HEK293 (cell line): ENCODE results near the gene FMN1.

Experiments used
- CTCF ChIA-PET: fragments of 350-600 bp; formaldehyde crosslinking; extraction: SDS; loops from one replicate; lab custom pipeline; 2021; ENCODE audit warnings: antibody characterized with exemption; lab: Yijun Ruan, JAX
- POLR2A ChIA-PET: fragments of 300-600 bp; formaldehyde crosslinking; extraction: SDS; loops from one replicate; lab custom pipeline; 2020; ENCODE audit warnings: antibody characterized with exemption, inconsistent platforms; lab: Yijun Ruan, JAX
- H3K27ac ChIP-seq: fragments of 200-500 bp; sonication (Bioruptor generic); 2 replicates; pipeline ENCODE4 v1.5.1; 2014; ENCODE audit warnings: low read depth, low read length, control low read depth, inconsistent platforms; ENCODE audit errors: extremely low read depth
- H3K36me3 ChIP-seq, 2 experiments: fragments of 200-500 bp in 1 of 2; sonication (Bioruptor generic) in 1 of 2; 1 replicate in 1 of 2; 2 replicates in 1 of 2; pipeline ENCODE4 v1.5.1; 2014 to 2017; ENCODE audit warnings: inconsistent platforms in 2 of 2, low read length in 2 of 2; ENCODE audit not compliant: control insufficient read depth in 2 of 2, insufficient read depth in 1 of 2
- H3K4me1 ChIP-seq: fragments of 200-500 bp; sonication (Bioruptor generic); 2 replicates; pipeline ENCODE4 v1.5.1; 2014; ENCODE audit warnings: mild to moderate bottlenecking, low read length, inconsistent platforms; ENCODE audit not compliant: control insufficient read depth, insufficient read depth
- H3K4me3 ChIP-seq: 2 replicates; pipeline ENCODE4 v1.5.1; 2011; ENCODE audit warnings: low read depth, mild to moderate bottlenecking, control low read depth, low read length, moderate library complexity
- H3K9me3 ChIP-seq: fragments of 200-500 bp; sonication (Bioruptor generic); 2 replicates; pipeline ENCODE4 v1.5.1; 2014; ENCODE audit warnings: low read depth, low read length, inconsistent platforms; ENCODE audit not compliant: control insufficient read depth, insufficient read depth
- BCL11A ChIP-seq: fragments of 450-650 bp; formaldehyde crosslinking; IDR thresholded peaks from 2 replicates; pipeline ENCODE4 v1.5.1; 2016; ENCODE audit warnings: low read depth, missing biosample characterization, missing genetic modification characterization
- GLIS1 ChIP-seq: fragments of 450-650 bp; formaldehyde crosslinking; IDR thresholded peaks from 2 replicates; pipeline ENCODE4 v1.5.1; 2016; ENCODE audit warnings: missing biosample characterization, missing genetic modification characterization
- KLF7 ChIP-seq: fragments of 450-650 bp; formaldehyde crosslinking; IDR thresholded peaks from 2 replicates; pipeline ENCODE4 v1.5.1; 2016; ENCODE audit warnings: missing biosample characterization, missing genetic modification characterization, borderline replicate concordance
- MZF1 ChIP-seq: fragments of 450-650 bp; formaldehyde crosslinking; IDR thresholded peaks from 2 replicates; pipeline ENCODE4 v1.5.1; 2017; ENCODE audit warnings: missing biosample characterization, missing genetic modification characterization, borderline replicate concordance
- SCRT2 ChIP-seq: fragments of 450-650 bp; formaldehyde crosslinking; IDR thresholded peaks from 2 replicates; pipeline ENCODE4 v1.5.1; 2016; ENCODE audit warnings: missing biosample characterization, missing genetic modification characterization
- WT1 ChIP-seq: fragments of 450-650 bp; formaldehyde crosslinking; IDR thresholded peaks from 2 replicates; pipeline ENCODE4 v1.5.1; 2016; ENCODE audit warnings: missing biosample characterization, missing genetic modification characterization
- ZFHX2 ChIP-seq: fragments of 450-650 bp; formaldehyde crosslinking; conservative IDR thresholded peaks from 2 replicates; pipeline ENCODE4 v1.5.1; 2016; ENCODE audit warnings: missing biosample characterization, missing genetic modification characterization
- ZFP37 ChIP-seq: fragments of 450-650 bp; formaldehyde crosslinking; IDR thresholded peaks from 2 replicates; pipeline ENCODE4 v1.5.1; 2016; ENCODE audit warnings: missing biosample characterization, missing genetic modification characterization
- ZFP69B ChIP-seq: fragments of 450-650 bp; formaldehyde crosslinking; IDR thresholded peaks from 2 replicates; pipeline ENCODE4 v1.5.1; 2016; ENCODE audit warnings: missing biosample characterization, missing genetic modification characterization
- ZNF114 ChIP-seq: fragments of 450-650 bp; formaldehyde crosslinking; IDR thresholded peaks from 2 replicates; pipeline ENCODE4 v1.5.0; 2017; ENCODE audit warnings: missing biosample characterization, missing genetic modification characterization
- ZNF155 ChIP-seq: fragments of 450-650 bp; formaldehyde crosslinking; IDR thresholded peaks from 2 replicates; pipeline ENCODE4 v1.5.1; 2016; ENCODE audit warnings: missing biosample characterization, missing genetic modification characterization
- ZNF169 ChIP-seq: fragments of 450-650 bp; formaldehyde crosslinking; IDR thresholded peaks from 2 replicates; pipeline ENCODE4 v1.5.1; 2016; ENCODE audit warnings: missing biosample characterization, missing genetic modification characterization
- ZNF18 ChIP-seq: fragments of 450-650 bp; formaldehyde crosslinking; IDR thresholded peaks from 2 replicates; pipeline ENCODE4 v1.5.1; 2016; ENCODE audit warnings: missing biosample characterization, missing genetic modification characterization
- ZNF214 ChIP-seq: fragments of 450-650 bp; formaldehyde crosslinking; IDR thresholded peaks from 2 replicates; pipeline ENCODE4 v1.5.1; 2017; ENCODE audit warnings: missing biosample characterization, mild to moderate bottlenecking, missing genetic modification characterization, borderline replicate concordance
- ZNF24 ChIP-seq: fragments of 450-650 bp; formaldehyde crosslinking; IDR thresholded peaks from 2 replicates; pipeline ENCODE4 v1.5.1; 2016; ENCODE audit warnings: missing biosample characterization, missing genetic modification characterization
- ZNF311 ChIP-seq: fragments of 450-650 bp; formaldehyde crosslinking; IDR thresholded peaks from 2 replicates; pipeline ENCODE4 v1.5.1; 2017; ENCODE audit warnings: missing biosample characterization, missing genetic modification characterization, borderline replicate concordance
- ZNF350 ChIP-seq: fragments of 450-650 bp; formaldehyde crosslinking; IDR thresholded peaks from 2 replicates; pipeline ENCODE4 v1.5.0; 2017; ENCODE audit warnings: missing biosample characterization, mild to moderate bottlenecking, missing genetic modification characterization
- ZNF391 ChIP-seq: fragments of 450-650 bp; formaldehyde crosslinking; IDR thresholded peaks from 2 replicates; pipeline ENCODE4 v1.5.1; 2016; ENCODE audit warnings: low read depth, missing biosample characterization, missing genetic modification characterization, borderline replicate concordance
- ZNF521 ChIP-seq: fragments of 450-650 bp; formaldehyde crosslinking; IDR thresholded peaks from 2 replicates; pipeline ENCODE4 v1.5.1; 2017; ENCODE audit warnings: missing biosample characterization, mild to moderate bottlenecking, missing genetic modification characterization
- ZNF555 ChIP-seq: fragments of 450-650 bp; formaldehyde crosslinking; conservative IDR thresholded peaks from 2 replicates; pipeline ENCODE4 v1.5.1; 2017; ENCODE audit warnings: missing biosample characterization, mild to moderate bottlenecking, missing genetic modification characterization, inconsistent platforms
- ZNF600 ChIP-seq: fragments of 450-650 bp; formaldehyde crosslinking; IDR thresholded peaks from 2 replicates; pipeline ENCODE4 v1.5.1; 2016; ENCODE audit warnings: missing biosample characterization, missing genetic modification characterization
- ZNF623 ChIP-seq: fragments of 450-650 bp; formaldehyde crosslinking; IDR thresholded peaks from 2 replicates; pipeline ENCODE4 v1.5.1; 2016; ENCODE audit warnings: missing biosample characterization, missing genetic modification characterization
- ZNF626 ChIP-seq: fragments of 450-650 bp; sonication (Bioruptor Pico); formaldehyde crosslinking; IDR thresholded peaks from 2 replicates; pipeline ENCODE4 v1.5.1; 2018; ENCODE audit warnings: missing biosample characterization, missing genetic modification characterization, inconsistent platforms
- ZNF792 ChIP-seq: fragments of 450-650 bp; formaldehyde crosslinking; IDR thresholded peaks from 2 replicates; pipeline ENCODE4 v1.5.1; 2016; ENCODE audit warnings: missing biosample characterization, missing genetic modification characterization
- ZNF843 ChIP-seq: fragments of 450-650 bp; formaldehyde crosslinking; IDR thresholded peaks from 2 replicates; pipeline ENCODE4 v1.5.1; 2016; ENCODE audit warnings: missing biosample characterization, missing genetic modification characterization
- TF ChIP-seq, protein P1 (sequence below): fragments of 450-650 bp; formaldehyde crosslinking; IDR thresholded peaks from 2 replicates; pipeline ENCODE4 v1.5.1; 2016; ENCODE audit warnings: missing biosample characterization, missing genetic modification characterization

The FMN1 gene

DNA sequence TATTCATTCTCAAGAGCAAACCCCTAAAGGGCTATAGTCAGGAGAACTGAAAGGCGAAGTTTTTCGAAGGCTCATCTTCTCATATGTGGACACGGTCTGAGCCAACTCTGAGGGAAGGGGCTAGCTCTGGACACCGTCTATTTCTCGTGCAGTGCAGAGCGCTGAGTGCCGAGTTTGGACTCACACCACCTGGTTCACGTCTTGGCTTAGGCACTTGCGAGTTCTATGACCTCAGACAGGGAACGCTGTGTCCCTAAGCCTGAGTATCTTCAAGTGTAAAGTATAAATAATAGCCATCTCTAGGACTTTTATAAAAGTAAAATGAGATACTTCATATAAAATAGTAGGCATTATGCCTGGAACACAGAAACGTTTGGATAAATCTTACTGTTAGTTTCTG lies 223.7 kb downstream of the FMN1 start:
- no peaks in the 10 kb centered on the region for H3K9me3 ChIP-seq
- no peak overlapping the region for H3K27ac ChIP-seq
- H3K36me3 ChIP-seq = no peaks in the 10 kb centered on the region
- H3K4me3 ChIP-seq = no peak overlapping the region
- CTCF ChIA-PET = interaction anchor here (0.6 to 1.1 kb wide), 2 partner anchors 13 to 128 kb away, joined by 3 read pairs; no protein-coding TSS in a partner anchor
- TF ChIP-seq ZNF623 (tag by site-specific recombination) (no peak), ZNF600 (tag by site-specific recombination) (no peak), ZNF18 (tag by site-specific recombination) (no peak), SCRT2 (tag by site-specific recombination) (no peak), GLIS1 (tag by site-specific recombination) (no peak), ZFHX2 (no peak), WT1 (no peak), ZNF311 (tag by site-specific recombination) (no peak), ZFP69B (no peak), ZNF626 (tag by site-specific recombination) (no peak), ZNF155 (tag by site-specific recombination) (no peak), MZF1 (tag by site-specific recombination) (no peak), ZNF214 (no peak), ZNF792 (tag by site-specific recombination) (no peak)
- TF ChIP-seq, all 188 proteins: peak for 0
- POLR2A ChIA-PET = no interaction called here
- H3K4me1 ChIP-seq = no peaks in the 10 kb centered on the region

- Histone ChIP-seq H3K36me3 (no peaks in the 10 kb centered on the region), H3K9me3 (no peaks in the 10 kb centered on the region), H3K4me3 (no peak overlapping the region), H3K27ac (no peak overlapping the region), H3K4me1 (no peaks in the 10 kb centered on the region)
- no peak for TF ChIP-seq BCL11A (tag by site-specific recombination)
- no peak for TF ChIP-seq ZNF843
- no peak for TF ChIP-seq ZNF24 (tag by site-specific recombination)
- no peak for TF ChIP-seq WT1
- no peak for TF ChIP-seq ZNF114
- no peak for TF ChIP-seq ZFP37 (tag by site-specific recombination)
- TF ChIP-seq ZNF792 (tag by site-specific recombination) = no peak
- no peak for TF ChIP-seq KLF7 (tag by site-specific recombination)
- no peak for TF ChIP-seq ZNF555
- no peak for TF ChIP-seq ZNF169
- TF ChIP-seq, protein P1, sequence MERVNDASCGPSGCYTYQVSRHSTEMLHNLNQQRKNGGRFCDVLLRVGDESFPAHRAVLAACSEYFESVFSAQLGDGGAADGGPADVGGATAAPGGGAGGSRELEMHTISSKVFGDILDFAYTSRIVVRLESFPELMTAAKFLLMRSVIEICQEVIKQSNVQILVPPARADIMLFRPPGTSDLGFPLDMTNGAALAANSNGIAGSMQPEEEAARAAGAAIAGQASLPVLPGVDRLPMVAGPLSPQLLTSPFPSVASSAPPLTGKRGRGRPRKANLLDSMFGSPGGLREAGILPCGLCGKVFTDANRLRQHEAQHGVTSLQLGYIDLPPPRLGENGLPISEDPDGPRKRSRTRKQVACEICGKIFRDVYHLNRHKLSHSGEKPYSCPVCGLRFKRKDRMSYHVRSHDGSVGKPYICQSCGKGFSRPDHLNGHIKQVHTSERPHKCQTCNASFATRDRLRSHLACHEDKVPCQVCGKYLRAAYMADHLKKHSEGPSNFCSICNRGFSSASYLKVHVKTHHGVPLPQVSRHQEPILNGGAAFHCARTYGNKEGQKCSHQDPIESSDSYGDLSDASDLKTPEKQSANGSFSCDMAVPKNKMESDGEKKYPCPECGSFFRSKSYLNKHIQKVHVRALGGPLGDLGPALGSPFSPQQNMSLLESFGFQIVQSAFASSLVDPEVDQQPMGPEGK (tag by site-specific recombination) = no peak
- TF ChIP-seq ZNF350 (tag by site-specific recombination) = no peak
- no peak for TF ChIP-seq ZNF600 (tag by site-specific recombination)
- TF ChIP-seq ZNF391 (tag by site-specific recombination) = no peak
- no peak for TF ChIP-seq ZNF521 (tag by site-specific recombination)
- ChIA-PET CTCF (interaction anchor here (0.6 kb wide), 2 partner anchors 30 to 164 kb away, joined by 3 read pairs; no protein-coding TSS in a partner anchor), POLR2A (no interaction called here)
Observed at GRCh38 chr15:32967521-32967920, 227.0 kb downstream of the FMN1 start.
